ENCODE data around the gene MAPK8IP1. TPM values are rescaled to one million over a fixed set of nuclear protein-coding genes. Genes with fewer than 3 reads are reported as not detected.

The MAPK8IP1 gene
- total and polyA plus RNA-seq, 12 donors: 2.6 to 8.0 (median 6.5) TPM

- intact Hi-C loops (cut with DNase I): loop anchor here in 2 of 10 donors (5.0 to 10.0 kb wide), 2 partner anchors 57 to 144 kb away; partner anchors contain the start of gene PEX16 (in 1 of the 2)
- no peak for TF ChIP-seq CTCF (IDR thresholded peaks at IDR 0.05)
- DNase-seq (no peak), ATAC-seq (peak in 1 of 8 donors; percentile 0)
- Histone ChIP-seq H3K27ac (peak overlapping the region; percentile 68 to 99 (median 90)), H3K36me3 (peaks cover 0 to 97% (median 52%) of the 10 kb centered on the region in 9 donors), H3K4me1 (peaks cover 35 to 84% (median 59%) of the 10 kb centered on the region in 9 donors), H3K27me3 (no peaks in the 10 kb centered on the region), H3K9me3 (no peaks in the 10 kb centered on the region), H3K4me3 (no peak overlapping the region)
- 66 to 84% methylated on average over 5 of the region's 5 CpGs for WGBS, 2 donors
These were observed 25.1 kb upstream of the MAPK8IP1 start for GRCh38 chr11:45860348-45860747.

GRCh38 chr11:45860764-45861510, 24.5 kb upstream of the MAPK8IP1 start:
- intact Hi-C loops (cut with DNase I): loop anchor here in 2 of 10 donors (5.0 to 10.0 kb wide), 2 partner anchors 56 to 144 kb away; partner anchors contain the start of gene PEX16 (in 1 of the 2)
- Histone ChIP-seq H3K4me3 (no peak overlapping the region), H3K36me3 (peaks cover 0 to 97% (median 55%) of the 10 kb centered on the region in 9 donors), H3K27me3 (no peaks in the 10 kb centered on the region), H3K9me3 (no peaks in the 10 kb centered on the region), H3K27ac (peak overlapping the region; percentile 68 to 99 (median 90)), H3K4me1 (peaks cover 30 to 78% (median 53%) of the 10 kb centered on the region in 9 donors)
- ATAC-seq: peak in 3 of 8 donors; percentile 5 to 38 (median 13)
- DNase-seq: peak in 1 of 2 donors; percentile 38
- WGBS, 2 donors: 45 to 64% methylated on average over 10 of the region's 10 CpGs
- no peak for TF ChIP-seq CTCF (IDR thresholded peaks at IDR 0.05)

DNA sequence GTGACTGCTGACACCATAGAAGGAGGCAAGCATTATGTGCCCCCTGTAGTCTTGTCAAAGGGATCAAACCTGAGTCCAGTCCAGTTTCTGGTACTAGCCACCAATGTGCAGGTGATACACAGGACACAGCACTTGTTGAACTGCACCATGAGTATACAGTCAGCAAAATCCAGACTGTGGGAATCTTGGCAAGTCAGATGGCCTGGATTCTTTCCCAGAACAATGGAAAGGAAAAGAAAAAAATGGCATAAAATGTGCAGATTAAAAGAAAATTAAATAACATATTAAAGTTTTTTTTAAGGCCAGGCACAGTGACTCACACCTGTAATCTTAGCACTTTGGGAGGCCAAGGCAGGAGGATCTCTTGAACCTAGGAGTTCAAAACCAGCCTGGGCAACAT, 21.4 kb upstream of the MAPK8IP1 start:
- intact Hi-C loops (cut with DNase I): loop anchor here in 2 of 10 donors (5.0 to 10.0 kb wide), 2 partner anchors 53 to 141 kb away; partner anchors contain the start of gene PEX16 (in 1 of the 2)
- ATAC-seq: no peak
- TF ChIP-seq CTCF (IDR thresholded peaks at IDR 0.05): no peak
- Histone ChIP-seq H3K4me3 (no peak overlapping the region), H3K36me3 (peaks cover 0 to 100% (median 69%) of the 10 kb centered on the region in 9 donors), H3K4me1 (peaks cover 12 to 47% (median 23%) of the 10 kb centered on the region in 9 donors), H3K9me3 (no peaks in the 10 kb centered on the region), H3K27me3 (no peaks in the 10 kb centered on the region), H3K27ac (no peak overlapping the region)
- no peak for DNase-seq

- Histone ChIP-seq H3K27ac (no peak overlapping the region), H3K4me3 (no peak overlapping the region), H3K36me3 (peaks cover 11 to 100% (median 87%) of the 10 kb centered on the region in 9 donors), H3K9me3 (no peaks in the 10 kb centered on the region), H3K27me3 (no peaks in the 10 kb centered on the region), H3K4me1 (peaks cover 0 to 7% (median 0%) of the 10 kb centered on the region in 9 donors)
- DNase-seq (no peak), ATAC-seq (peak in 1 of 8 donors; percentile 6)
- intact Hi-C loops (cut with DNase I): loop anchor here in 1 of 10 donors (10.0 kb wide), 1 partner anchor 135 kb away; no protein-coding TSS in a partner anchor
- WGBS, 2 donors: 88 to 94% methylated on average over 12 of the region's 12 CpGs
- no peak for TF ChIP-seq CTCF (IDR thresholded peaks at IDR 0.05)
These were observed 15.9 kb upstream of the MAPK8IP1 start for GRCh38 chr11:45869551-45869950.

Measured in heart right ventricle (tissue), 16 donors.